H1 (cell line): Measurements from ENCODE around the gene TLL2. TPM values are rescaled to one million over a fixed set of nuclear protein-coding genes. Genes with fewer than 3 reads are reported as not detected.

ENCODE experiments used
- CTCF ChIA-PET: fragments of 300-600 bp; sonication (Branson Sonifier 250); formaldehyde crosslinking; loops from one replicate; lab custom pipeline; 2021; ENCODE audit not compliant: partially characterized antibody; lab: Charles Lee
- POLR2A ChIA-PET: fragments of 300-600 bp; sonication (Branson Sonifier 250); formaldehyde crosslinking; loops from one replicate; lab custom pipeline; 2021; ENCODE audit warnings: inconsistent platforms; ENCODE audit not compliant: partially characterized antibody; lab: Charles Lee
- DNase-seq, 2 experiments: peaks; one replicate each; pipeline versions ENCODE4 v3.0.0 to v3.0.0-alpha.2; 2010 to 2022; ENCODE audit warnings: low spot score in 2 of 2, low read depth in 1 of 2, mixed read lengths in 1 of 2
- FAIRE-seq: peaks from 2 replicates; lab custom pipeline; 2011; peaks lifted over from hg19 to GRCh38; lab: Jason Lieb, UNC
- H2AFZ ChIP-seq: 2 replicates; pipeline ENCODE4 v1.8.1; 2012; ENCODE audit warnings: low read length, inconsistent platforms
- H2AK5ac ChIP-seq: 2 replicates; pipeline ENCODE4 v1.6.1; 2013; ENCODE audit warnings: low read depth, low read length
- H2BK120ac ChIP-seq: replicated peaks from 2 replicates; pipeline ENCODE3; 2013; ENCODE audit warnings: low read depth, low read length, inconsistent platforms
- H2BK12ac ChIP-seq: 2 replicates; pipeline ENCODE4 v1.6.1; 2013; ENCODE audit warnings: low read depth, low read length
- H2BK15ac ChIP-seq: 2 replicates; pipeline ENCODE4 v1.6.1; 2013; ENCODE audit warnings: low read length
- H2BK20ac ChIP-seq: 2 replicates; pipeline ENCODE4 v1.6.1; 2013; ENCODE audit warnings: low read length
- H2BK5ac ChIP-seq: 2 replicates; pipeline ENCODE4 v1.6.1; 2013; ENCODE audit warnings: low read depth, low read length
- H3K14ac ChIP-seq: 2 replicates; pipeline ENCODE4 v1.6.1; 2013; ENCODE audit warnings: inconsistent platforms; ENCODE audit not compliant: insufficient read length
- H3K18ac ChIP-seq: 2 replicates; pipeline ENCODE4 v1.6.1; 2013; ENCODE audit warnings: low read length; ENCODE audit errors: extremely low read depth
- H3K23ac ChIP-seq: 2 replicates; pipeline ENCODE4 v1.6.1; 2013; ENCODE audit warnings: inconsistent platforms; ENCODE audit not compliant: insufficient read length
- H3K23me2 ChIP-seq: 2 replicates; pipeline ENCODE4 v1.6.1; 2013; ENCODE audit warnings: low read depth, low read length
- H3K27ac ChIP-seq: 2 replicates; pipeline ENCODE4 v1.6.1; 2011; ENCODE audit warnings: low read depth, low read length, inconsistent platforms
- H3K27me3 ChIP-seq, 4 experiments: replicated peaks in 1 of 4; 1 replicate in 1 of 4; 2 replicates in 3 of 4; pipeline versions ENCODE4 v1.6.1 to v1.8.1; 2011 to 2013; ENCODE audit warnings: low read length in 3 of 4, mild to moderate bottlenecking in 3 of 4, inconsistent platforms in 2 of 4, mixed read lengths in 2 of 4, moderate library complexity in 1 of 4; ENCODE audit not compliant: control insufficient read depth in 3 of 4, insufficient read depth in 3 of 4; ENCODE audit errors: extremely low read depth in 1 of 4
- H3K36me3 ChIP-seq, 4 experiments: 2 replicates each; pipeline versions ENCODE4 v1.6.1 to v1.8.1; 2011 to 2013; ENCODE audit warnings: mild to moderate bottlenecking in 4 of 4, low read length in 3 of 4, moderate library complexity in 2 of 4, control low read depth in 1 of 4, inconsistent platforms in 1 of 4; ENCODE audit not compliant: insufficient read depth in 4 of 4, control insufficient read depth in 2 of 4
- H3K4ac ChIP-seq: replicated peaks from 2 replicates; pipeline ENCODE3; 2013; ENCODE audit warnings: low read length, low read depth, mixed read lengths, inconsistent platforms; ENCODE audit not compliant: insufficient read length
- H3K4me1 ChIP-seq, 4 experiments: replicated peaks in 1 of 4; 1 replicate in 1 of 4; 2 replicates in 3 of 4; pipeline versions ENCODE4 v1.6.1 to v1.8.1; 2011 to 2013; ENCODE audit warnings: low read length in 3 of 4, inconsistent platforms in 2 of 4, mixed read lengths in 1 of 4; ENCODE audit not compliant: insufficient read depth in 4 of 4, control insufficient read depth in 3 of 4
- H3K4me2 ChIP-seq, 2 experiments: 2 replicates each; pipeline versions ENCODE4 v1.6.1 to v1.8.1; 2011 to 2013; ENCODE audit warnings: low read depth in 2 of 2, low read length in 2 of 2, control low read depth in 1 of 2, inconsistent platforms in 1 of 2, mild to moderate bottlenecking in 1 of 2; ENCODE audit not compliant: insufficient read depth in 1 of 2
- H3K4me3 ChIP-seq, 4 experiments: fragments of 200-600, 300-600 bp in 1 of 4; sonication (generic), shearing (Covaris generic), sonication (Bioruptor Twin) in 1 of 4; 2 replicates each; pipeline versions ENCODE4 v1.5.1 to v1.8.1; 2011 to 2016; ENCODE audit warnings: low read length in 4 of 4, low read depth in 3 of 4, control low read depth in 2 of 4, inconsistent platforms in 2 of 4, mild to moderate bottlenecking in 2 of 4, mixed read lengths in 1 of 4, moderate library complexity in 1 of 4; ENCODE audit not compliant: insufficient read depth in 2 of 4; ENCODE audit errors: extremely low read depth in 1 of 4
- H3K56ac ChIP-seq: replicated peaks from 2 replicates; pipeline ENCODE3; 2013; ENCODE audit warnings: low read depth, mild to moderate bottlenecking, mixed read lengths, low read length, inconsistent platforms; ENCODE audit not compliant: insufficient read length
- H3K79me1 ChIP-seq: 2 replicates; pipeline ENCODE4 v1.6.1; 2013; ENCODE audit warnings: low read depth, low read length, control low read depth
- H3K79me2 ChIP-seq, 2 experiments: 2 replicates each; pipeline versions ENCODE4 v1.6.1 to v1.8.1; 2012 to 2013; ENCODE audit warnings: low read length in 2 of 2, mild to moderate bottlenecking in 2 of 2, inconsistent platforms in 1 of 2; ENCODE audit not compliant: insufficient read depth in 2 of 2, control insufficient read depth in 1 of 2
- H3K9ac ChIP-seq, 4 experiments: replicated peaks in 1 of 4; 1 replicate in 1 of 4; 2 replicates in 3 of 4; pipeline versions ENCODE4 v1.6.1 to v1.8.1; 2011 to 2013; ENCODE audit warnings: low read depth in 3 of 4, low read length in 3 of 4, control low read depth in 2 of 4, mild to moderate bottlenecking in 2 of 4, moderate library complexity in 2 of 4, inconsistent platforms in 1 of 4; ENCODE audit errors: extremely low read depth in 1 of 4
- H3K9me3 ChIP-seq, 2 experiments: 2 replicates each; pipeline versions ENCODE4 v1.6.1 to v1.8.1; 2012 to 2013; ENCODE audit warnings: mild to moderate bottlenecking in 2 of 2, moderate library complexity in 2 of 2, control low read depth in 1 of 2, inconsistent platforms in 1 of 2, low read depth in 1 of 2, low read length in 1 of 2, mixed read lengths in 1 of 2; ENCODE audit not compliant: insufficient read depth in 2 of 2
- H4K20me1 ChIP-seq, 2 experiments: replicated peaks in 1 of 2; 2 replicates each; pipeline versions ENCODE3 to v1.8.1; 2011 to 2013; ENCODE audit warnings: inconsistent platforms in 2 of 2, low read length in 2 of 2, mild to moderate bottlenecking in 1 of 2; ENCODE audit not compliant: insufficient read depth in 2 of 2, control insufficient read depth in 1 of 2
- H4K5ac ChIP-seq: 2 replicates; pipeline ENCODE4 v1.6.1; 2013; ENCODE audit warnings: low read length, low read depth, mixed read lengths, inconsistent platforms; ENCODE audit not compliant: insufficient read length
- H4K8ac ChIP-seq: 2 replicates; pipeline ENCODE4 v1.8.0; 2013; ENCODE audit warnings: mild to moderate bottlenecking, moderate library complexity, low read length, inconsistent platforms; ENCODE audit not compliant: insufficient read depth; ENCODE audit errors: extremely low read depth
- H4K91ac ChIP-seq: replicated peaks from 2 replicates; pipeline ENCODE3; 2013; ENCODE audit warnings: low read length, mixed read lengths, inconsistent platforms; ENCODE audit not compliant: insufficient read length
- CBX5 ChIP-seq: fragments of 300-800, 300-1000 bp; sonication (generic); IDR thresholded peaks from 2 replicates; pipeline ENCODE4 v1.7.1; 2016; ENCODE audit warnings: antibody characterized with exemption, low read length, low read depth
- CHD1 ChIP-seq: IDR thresholded peaks from 2 replicates; pipeline ENCODE4 v1.6.1; 2012; ENCODE audit warnings: low read depth, low read length, improper control_type of control experiment
- NANOG ChIP-seq: IDR thresholded peaks from 2 replicates; pipeline ENCODE4 v1.6.1; 2011; ENCODE audit warnings: low read length, low read depth, mild to moderate bottlenecking, inconsistent platforms; ENCODE audit not compliant: insufficient read depth, poor library complexity, severe bottlenecking
- POU5F1 ChIP-seq: IDR thresholded peaks from 2 replicates; pipeline ENCODE4 v1.6.1; 2011; ENCODE audit warnings: low read depth, mild to moderate bottlenecking, low read length, moderate library complexity
- RFX5 ChIP-seq: IDR thresholded peaks from 2 replicates; pipeline ENCODE4 v1.6.1; 2011; ENCODE audit warnings: low read depth, low read length, improper control_type of control experiment, borderline replicate concordance
- SIX5 ChIP-seq: IDR thresholded peaks from 2 replicates; pipeline ENCODE4 v1.6.1; 2011; ENCODE audit warnings: mild to moderate bottlenecking, low read depth, low read length
- SP4 ChIP-seq: IDR thresholded peaks from 2 replicates; pipeline ENCODE4 v1.6.1; 2012; ENCODE audit warnings: low read length, inconsistent platforms
- SUZ12 ChIP-seq: fragments of 200-600 bp; sonication (generic); IDR thresholded peaks from 2 replicates; pipeline ENCODE4 v1.6.1; 2012; ENCODE audit warnings: mild to moderate bottlenecking, inconsistent platforms, low read length, moderate library complexity, mixed read lengths
- TAF1 ChIP-seq: IDR thresholded peaks from 2 replicates; pipeline ENCODE4 v1.6.1; 2011; ENCODE audit warnings: mild to moderate bottlenecking, low read depth, low read length
- TCF12 ChIP-seq: IDR thresholded peaks from 2 replicates; pipeline ENCODE4 v1.6.1; 2011; ENCODE audit warnings: low read depth, mild to moderate bottlenecking, low read length
- WGBS, 2 experiments: shearing (Covaris generic) in 1 of 2; methylation state at CpG; one replicate each; pipeline versions ENCODE4 v1.1.6 to v1.1.7; 2013 to 2015; ENCODE audit warnings: low lambda C conversion rate in 2 of 2, mixed read lengths in 2 of 2, inconsistent platforms in 1 of 2, low coverage in 1 of 2, missing lambda C conversion rate in 1 of 2; ENCODE audit not compliant: insufficient replicate concordance in 2 of 2, insufficient coverage in 1 of 2, insufficient read length in 1 of 2; ENCODE audit errors: extremely low coverage in 1 of 2, missing lambda C conversion rate in 1 of 2; 5-methylcytosine and 5-hydroxymethylcytosine counted together
- polyA plus RNA-seq, 7 experiments: library from polyadenylated mRNA; depleted of rRNA in 3 of 7; stranded (reverse) in 5 of 7; unstranded in 2 of 7; fragments of >200 nt in 5 of 7; fragments of 200-250 nt in 2 of 7; gene quantifications; 1 replicate in 5 of 7; 2 replicates in 1 of 7; 4 replicates in 1 of 7; pipeline versions ENCODE4 v1.2.1 to v1.2.3, GENCODE V29; 2011 to 2013; ENCODE audit warnings: missing spikeins in 2 of 7, mixed read lengths in 2 of 7
- total RNA-seq: library from RNA; stranded (reverse); fragmentation: NEBNext Ultra II Directional; extraction: Animal tissue kit (Norgen Biotek cat#: 25700); gene quantifications from 2 replicates; pipeline ENCODE4 v1.2.1, GENCODE V29; 2021
- TF ChIP-seq, protein P1 (sequence below): IDR thresholded peaks from 2 replicates; pipeline ENCODE4 v1.6.1; 2011; ENCODE audit warnings: low read length, improper control_type of control experiment
- TF ChIP-seq, protein P2 (sequence below): IDR thresholded peaks from 2 replicates; pipeline ENCODE4 v1.6.1; 2012; ENCODE audit warnings: low read length, inconsistent platforms

The TLL2 gene
- total and polyA plus RNA-seq, 2 of the 8 experiments (the other 6 are each of a cell fraction or from before 2014, with no cell fraction given), result 2.4 to 3.2 TPM

DNA sequence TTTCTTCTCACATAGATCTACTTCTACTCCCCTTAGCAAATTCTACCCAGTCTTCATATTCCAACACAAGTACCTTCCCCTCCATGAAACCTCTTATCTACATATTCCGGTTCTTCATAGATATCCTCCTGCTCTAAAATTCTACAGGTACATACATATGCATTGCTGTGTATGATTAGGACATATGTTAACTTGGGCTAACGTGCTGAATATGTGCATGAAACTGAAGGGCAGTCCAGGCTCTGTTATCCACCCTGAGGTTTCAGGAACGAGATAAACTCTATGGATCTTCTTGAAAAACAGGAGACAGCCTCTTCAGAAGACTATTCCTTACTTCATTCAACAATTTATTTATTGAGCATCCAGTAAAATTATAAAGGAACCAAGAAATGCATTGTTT is 41.6 kb upstream of the TLL2 start:
- WGBS, 2 experiments, result 95% methylated on average over 3 of the region's 3 CpGs; no CpG with 5 or more reads in 1 of the 2 experiments
- DNase-seq (no peak), FAIRE-seq (no peak)
- Histone ChIP-seq H3K27ac (no peak overlapping the region), H4K8ac (no peak overlapping the region), H2AK5ac (no peak overlapping the region), H2BK15ac (no peak overlapping the region), H3K4ac (no peak overlapping the region), H3K23ac (no peak overlapping the region), H3K79me1 (no peaks in the 10 kb centered on the region), H4K20me1 (peaks cover 1 to 2% of the 10 kb centered on the region in 2 experiments), H2BK20ac (no peak overlapping the region), H2BK5ac (no peak overlapping the region), H3K9ac (no peak overlapping the region), H3K56ac (no peak overlapping the region), H3K9me3 (no peaks in the 10 kb centered on the region), H3K4me1 (no peaks in the 10 kb centered on the region), H3K23me2 (peaks cover 3% of the 10 kb centered on the region; the same call in 1 of the 2 replicates), H2AFZ (no peak overlapping the region), H3K14ac (no peak overlapping the region), H2BK120ac (no peak overlapping the region), H3K27me3 (no peaks in the 10 kb centered on the region), H3K4me3 (no peak overlapping the region), H2BK12ac (no peak overlapping the region), H3K36me3 (peaks cover 0 to 36% (median 14%) of the 10 kb centered on the region in 4 experiments; a peak in 5 of 8 replicates), H4K5ac (no peak overlapping the region), H3K4me2 (no peak overlapping the region), H3K79me2 (0 out of 4 replicates have a peak, but pooled peaks cover 0 to 2% of the 10 kb centered on the region in 2 experiments), H4K91ac (no peak overlapping the region), H3K18ac (no peak overlapping the region)
- ChIA-PET CTCF (interaction anchor here (1.1 to 2.3 kb wide), 10 partner anchors 10 to 177 kb away, joined by 3 to 18 read pairs (median 6); no protein-coding TSS in a partner anchor), POLR2A (no interaction called here)
- TF ChIP-seq SP4 (no peak), CBX5 (no peak), TAF1 (no peak), POU5F1 (no peak), CHD1 (no peak), SUZ12 (no peak), RFX5 (no peak), NANOG (no peak), TCF12 (no peak), SIX5 (no peak)
- TF ChIP-seq, protein P1, sequence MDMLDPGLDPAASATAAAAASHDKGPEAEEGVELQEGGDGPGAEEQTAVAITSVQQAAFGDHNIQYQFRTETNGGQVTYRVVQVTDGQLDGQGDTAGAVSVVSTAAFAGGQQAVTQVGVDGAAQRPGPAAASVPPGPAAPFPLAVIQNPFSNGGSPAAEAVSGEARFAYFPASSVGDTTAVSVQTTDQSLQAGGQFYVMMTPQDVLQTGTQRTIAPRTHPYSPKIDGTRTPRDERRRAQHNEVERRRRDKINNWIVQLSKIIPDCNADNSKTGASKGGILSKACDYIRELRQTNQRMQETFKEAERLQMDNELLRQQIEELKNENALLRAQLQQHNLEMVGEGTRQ, result no peak
- TF ChIP-seq, protein P2, sequence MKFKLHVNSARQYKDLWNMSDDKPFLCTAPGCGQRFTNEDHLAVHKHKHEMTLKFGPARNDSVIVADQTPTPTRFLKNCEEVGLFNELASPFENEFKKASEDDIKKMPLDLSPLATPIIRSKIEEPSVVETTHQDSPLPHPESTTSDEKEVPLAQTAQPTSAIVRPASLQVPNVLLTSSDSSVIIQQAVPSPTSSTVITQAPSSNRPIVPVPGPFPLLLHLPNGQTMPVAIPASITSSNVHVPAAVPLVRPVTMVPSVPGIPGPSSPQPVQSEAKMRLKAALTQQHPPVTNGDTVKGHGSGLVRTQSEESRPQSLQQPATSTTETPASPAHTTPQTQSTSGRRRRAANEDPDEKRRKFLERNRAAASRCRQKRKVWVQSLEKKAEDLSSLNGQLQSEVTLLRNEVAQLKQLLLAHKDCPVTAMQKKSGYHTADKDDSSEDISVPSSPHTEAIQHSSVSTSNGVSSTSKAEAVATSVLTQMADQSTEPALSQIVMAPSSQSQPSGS, result no peak
